Suprapubic skin (tissue), 3 donors: Measurements from ENCODE around the gene SSX2IP.

Source experiments
- CTCF ChIP-seq, 2 donors: fragments of 200-600 bp in 1 of 2; fragments of 450-650 bp in 1 of 2; sonication (generic) in 1 of 2; IDR thresholded peaks; one replicate each; pipeline ENCODE4 v1.5.1; 2016 to 2019; ENCODE audit warnings: antibody characterized with exemption in 2 of 2, mild to moderate bottlenecking in 1 of 2, moderate library complexity in 1 of 2
- POLR2AphosphoS5 ChIP-seq, 3 donors: sonication (generic); formaldehyde crosslinking; IDR thresholded peaks; one replicate each; pipeline ENCODE4 v1.6.1; 2017; ENCODE audit warnings: antibody characterized with exemption in 3 of 3

DNA sequence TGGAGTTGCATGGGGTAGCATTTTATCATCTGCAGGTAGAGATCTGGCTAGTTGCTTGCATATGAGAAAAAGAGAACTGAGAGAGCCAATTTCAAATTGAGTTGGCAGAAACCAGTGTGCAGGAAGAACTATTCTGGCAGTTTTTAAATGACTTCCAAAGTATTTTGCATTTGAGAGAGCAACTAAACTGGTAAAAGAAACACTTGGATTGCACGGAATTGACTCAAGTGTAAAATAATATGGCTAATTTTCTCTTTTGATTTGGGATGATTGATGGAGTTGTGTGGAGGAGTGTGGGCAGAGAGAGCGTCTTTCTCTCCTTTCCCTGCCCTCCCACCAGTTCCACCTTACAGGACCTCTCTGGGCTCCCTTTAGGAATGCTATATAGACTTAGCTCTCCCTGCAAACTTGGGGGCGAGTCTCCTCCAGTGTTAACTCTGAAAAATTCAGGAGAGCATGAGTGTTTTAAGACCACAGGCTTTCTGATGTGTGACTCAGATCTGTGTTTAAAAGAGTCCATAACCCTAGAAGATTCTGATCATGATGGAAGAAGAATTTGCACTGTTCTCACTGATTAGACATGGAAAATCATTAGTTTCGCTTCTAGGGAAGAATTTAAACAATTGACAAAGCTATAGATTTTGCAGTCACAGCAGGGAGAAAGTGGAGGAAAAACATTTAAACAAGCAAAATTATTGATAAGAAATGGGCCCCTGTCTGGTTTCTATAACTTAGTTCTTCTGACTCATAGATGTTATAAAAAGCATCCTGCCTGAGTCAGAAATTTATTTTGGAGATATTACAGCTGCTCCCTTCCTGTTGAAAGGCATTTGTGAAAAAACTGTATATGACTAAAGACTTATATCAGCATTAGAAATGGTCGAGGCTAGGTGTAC, 91.2 kb downstream of the SSX2IP start:
- no peak for TF ChIP-seq CTCF (IDR thresholded peaks at IDR 0.05)
- TF ChIP-seq POLR2AphosphoS5 (IDR thresholded peaks at IDR 0.05), result no peak
